HK-2 (cell line): Measurements from ENCODE around the gene ID1.
"Not testable (repeated sequence)": the region's sequence is repeated elsewhere in the genome, so short reads cannot be mapped to it uniquely, and the experiment has no call there.

ENCODE experiments used
- DNase-seq: peaks from one replicate; pipeline ENCODE4 v3.0.0-alpha.2; 2018; ENCODE audit not compliant: unreplicated experiment

Gene ID1

GRCh38 chr20:31638317-31638716 lies 33.2 kb downstream of the ID1 start:
- DNase-seq, result no peak

- DNase-seq, result no peak
Observed at GRCh38 chr20:31638816-31639215, 33.7 kb downstream of the ID1 start.

DNA sequence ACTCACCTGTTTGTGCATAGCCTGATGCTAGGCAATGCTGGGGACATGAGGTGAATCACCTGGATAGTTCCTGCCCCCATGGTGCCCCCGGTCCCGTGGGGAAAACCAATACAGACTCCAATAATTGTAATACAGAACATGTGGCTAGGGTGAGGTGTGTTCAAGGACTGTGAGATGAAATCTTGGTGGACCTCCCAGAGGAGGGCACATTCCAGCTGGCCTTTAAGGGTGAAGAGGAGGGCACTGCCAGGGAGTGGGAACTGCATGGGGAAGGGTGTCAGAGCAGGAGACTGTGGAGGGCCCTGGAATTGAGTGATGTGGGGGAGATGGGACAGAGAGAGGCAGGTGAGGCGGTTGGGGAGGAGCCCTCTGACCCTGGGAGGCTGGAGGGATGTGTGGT lies 35.2 kb downstream of the ID1 start:
- no peak for DNase-seq

- DNase-seq, result no peak
Observed at GRCh38 chr20:31641391-31641790, 36.3 kb downstream of the ID1 start.

GRCh38 chr20:31642837-31643236 lies 37.7 kb downstream of the ID1 start:
- no peak for DNase-seq

DNA sequence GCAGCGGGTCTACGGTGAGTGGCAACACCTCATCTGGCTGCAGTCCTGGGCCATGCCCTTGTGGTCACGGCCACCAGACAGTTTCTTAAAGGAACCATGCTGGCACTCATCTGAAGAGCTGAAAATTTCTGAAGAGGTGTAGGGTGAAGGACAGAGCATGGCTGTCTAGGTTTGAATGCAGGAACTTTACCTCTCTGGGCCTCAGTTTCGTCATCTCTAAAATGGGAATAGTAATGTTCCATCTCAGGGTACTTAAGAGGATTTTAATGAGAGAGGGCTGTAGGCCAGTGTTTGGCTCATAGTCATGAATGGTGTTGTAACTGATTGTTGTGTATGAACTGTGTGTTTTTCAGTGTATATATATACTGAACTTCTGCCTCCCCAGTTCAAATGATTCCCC lies 38.4 kb downstream of the ID1 start:
- DNase-seq, result no peak

DNA sequence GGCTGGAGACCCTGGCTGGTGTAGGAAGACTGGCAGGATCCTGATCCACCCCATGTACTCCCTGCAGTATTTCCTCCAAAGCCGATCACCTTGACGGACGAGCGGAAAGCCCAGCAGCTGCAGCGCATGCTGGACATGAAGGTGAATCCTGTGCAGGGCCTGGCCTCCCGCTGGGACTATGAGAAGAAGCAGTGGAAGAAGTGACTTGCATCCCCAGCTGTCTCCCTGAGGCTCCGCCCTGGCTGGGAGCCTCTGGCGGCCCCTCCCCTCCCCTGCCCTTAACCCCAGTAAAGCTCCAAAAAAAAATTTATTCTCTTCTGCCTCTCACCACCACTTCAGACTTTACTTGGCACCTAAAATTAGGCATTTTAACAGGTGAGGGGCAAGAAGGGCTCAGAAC lies 39.6 kb downstream of the ID1 start:
- no peak for DNase-seq

DNA sequence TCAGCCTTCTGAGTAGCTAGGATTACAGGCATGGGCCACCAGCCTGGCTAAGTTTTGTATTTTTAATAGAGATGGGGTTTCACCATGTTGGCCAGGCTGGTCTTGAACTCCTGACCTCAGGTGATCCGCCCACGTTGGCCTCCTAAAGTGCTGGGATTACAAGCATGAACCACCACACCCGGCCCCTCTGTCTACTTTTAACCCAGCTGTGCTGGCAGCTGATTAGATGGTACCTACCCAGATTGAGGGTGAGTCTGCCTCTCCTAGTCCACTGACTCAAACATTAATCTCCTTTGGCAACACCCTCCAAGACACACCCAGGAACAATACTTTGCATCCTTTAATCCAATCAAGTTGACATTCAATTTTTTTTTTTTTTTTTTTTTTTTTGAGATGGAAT lies 43.0 kb downstream of the ID1 start:
- not testable (repeated sequence) for DNase-seq

- DNase-seq, result no peak
Observed at GRCh38 chr20:31652917-31653396, 47.9 kb downstream of the ID1 start.

DNA sequence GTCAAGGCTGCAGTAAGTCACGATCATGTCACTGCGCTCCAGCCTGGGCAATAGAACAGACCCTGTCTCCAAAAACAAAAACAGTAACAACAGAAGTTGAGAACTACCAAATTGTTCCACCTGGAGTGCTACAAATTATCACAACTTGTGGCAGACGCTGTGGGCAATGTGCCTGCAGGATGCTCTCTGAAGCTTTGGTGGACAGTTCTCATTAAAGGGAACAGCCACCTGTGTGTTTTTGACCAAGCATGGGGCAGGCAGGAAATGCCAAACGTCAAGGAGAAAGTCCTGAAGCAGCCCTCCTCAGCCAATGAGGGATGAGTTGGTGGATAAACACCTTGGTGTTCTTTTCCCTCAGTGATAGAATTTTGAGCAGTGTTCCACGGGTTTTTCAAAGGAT lies 48.5 kb downstream of the ID1 start:
- DNase-seq, result no peak

DNA sequence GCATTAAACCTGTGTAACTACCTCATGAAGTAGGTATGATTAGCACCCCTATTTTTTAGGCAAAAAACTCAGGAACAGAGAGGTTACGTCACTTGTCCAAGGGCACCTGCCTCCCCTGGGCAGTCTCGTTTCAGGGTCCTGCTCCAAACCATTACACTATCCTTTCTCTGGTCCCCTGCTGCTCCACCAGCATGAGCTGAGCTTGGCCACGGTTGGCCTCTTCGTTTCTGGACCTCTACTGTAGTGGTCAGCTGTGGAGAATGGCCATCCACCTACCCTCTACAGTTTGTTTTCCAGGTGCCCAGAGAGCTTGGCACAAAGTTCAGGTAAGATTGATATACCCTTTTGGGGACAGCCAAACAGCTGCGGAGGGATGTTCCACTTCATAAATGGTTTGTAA lies 49.4 kb downstream of the ID1 start:
- DNase-seq, result no peak
